ENCODE data around the gene TMEM270. TPM values are rescaled to one million over a fixed set of nuclear protein-coding genes. Genes with fewer than 3 reads are reported as not detected.
A peak's percentile ranks its signal among the peaks of the same experiment; 100 is the strongest.

Gene TMEM270
- total RNA-seq, 4 donors from 2014 or later, result not detected

GRCh38 chr7:73871163-73872011 lies 10.4 kb downstream of the TMEM270 start:
- ATAC-seq (ENCODE audit: low FRiP score), result no peak
- DNase-seq (ENCODE audit: low spot score), result no peak
- TF ChIP-seq, protein P1, sequence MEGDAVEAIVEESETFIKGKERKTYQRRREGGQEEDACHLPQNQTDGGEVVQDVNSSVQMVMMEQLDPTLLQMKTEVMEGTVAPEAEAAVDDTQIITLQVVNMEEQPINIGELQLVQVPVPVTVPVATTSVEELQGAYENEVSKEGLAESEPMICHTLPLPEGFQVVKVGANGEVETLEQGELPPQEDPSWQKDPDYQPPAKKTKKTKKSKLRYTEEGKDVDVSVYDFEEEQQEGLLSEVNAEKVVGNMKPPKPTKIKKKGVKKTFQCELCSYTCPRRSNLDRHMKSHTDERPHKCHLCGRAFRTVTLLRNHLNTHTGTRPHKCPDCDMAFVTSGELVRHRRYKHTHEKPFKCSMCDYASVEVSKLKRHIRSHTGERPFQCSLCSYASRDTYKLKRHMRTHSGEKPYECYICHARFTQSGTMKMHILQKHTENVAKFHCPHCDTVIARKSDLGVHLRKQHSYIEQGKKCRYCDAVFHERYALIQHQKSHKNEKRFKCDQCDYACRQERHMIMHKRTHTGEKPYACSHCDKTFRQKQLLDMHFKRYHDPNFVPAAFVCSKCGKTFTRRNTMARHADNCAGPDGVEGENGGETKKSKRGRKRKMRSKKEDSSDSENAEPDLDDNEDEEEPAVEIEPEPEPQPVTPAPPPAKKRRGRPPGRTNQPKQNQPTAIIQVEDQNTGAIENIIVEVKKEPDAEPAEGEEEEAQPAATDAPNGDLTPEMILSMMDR (IDR thresholded peaks at IDR 0.05), result no peak

GRCh38 chr7:73872056-73872908 lies 11.3 kb downstream of the TMEM270 start:
- TF ChIP-seq, protein P1 (IDR thresholded peaks at IDR 0.05), result no peak
- no peak for DNase-seq (ENCODE audit: low spot score)
- ATAC-seq (ENCODE audit: low FRiP score), result no peak

DNA sequence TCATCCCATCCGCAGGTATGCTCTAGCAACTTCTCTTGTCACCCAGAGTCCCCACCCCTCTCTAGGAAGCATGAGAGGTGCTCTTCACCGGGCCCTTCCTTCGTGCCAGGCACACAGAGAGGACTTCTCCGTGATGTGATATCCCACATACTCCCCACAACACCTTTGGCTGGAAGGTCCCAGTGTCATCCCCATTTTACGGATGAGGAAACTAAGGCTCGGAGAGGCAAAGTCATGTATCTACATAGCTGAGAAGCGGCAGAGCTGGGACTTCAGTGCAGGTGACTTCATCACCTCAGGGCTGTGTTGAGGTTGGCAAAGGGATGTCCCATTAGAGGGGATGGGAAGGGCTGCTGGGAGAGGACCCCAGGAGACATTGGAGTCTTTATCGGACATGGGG lies 15.4 kb downstream of the TMEM270 start:
- no peak for ATAC-seq (ENCODE audit: low FRiP score)
- TF ChIP-seq, protein P1 (IDR thresholded peaks at IDR 0.05), result no peak
- no peak for DNase-seq (ENCODE audit: low spot score)

GRCh38 chr7:73876973-73877372 lies 16.0 kb downstream of the TMEM270 start:
- no peak for ATAC-seq (ENCODE audit: low FRiP score)
- TF ChIP-seq, protein P1 (IDR thresholded peaks at IDR 0.05), result no peak
- DNase-seq (ENCODE audit: low spot score), result no peak

- TF ChIP-seq, protein P1 (IDR thresholded peaks at IDR 0.05), result no peak
- DNase-seq (ENCODE audit: low spot score) (no peak), ATAC-seq (ENCODE audit: low FRiP score) (peak; percentile 13)
Measured at GRCh38 chr7:73879977-73880681, 19.2 kb downstream of the TMEM270 start.

- ATAC-seq (ENCODE audit: low FRiP score) (no peak), DNase-seq (ENCODE audit: low spot score) (no peak)
- TF ChIP-seq, protein P1 (IDR thresholded peaks at IDR 0.05), result no peak
Measured at GRCh38 chr7:73880755-73881328, 19.9 kb downstream of the TMEM270 start.

All from omental fat pad (tissue), 4 donors.